CD4-positive, alpha-beta T cell treated with Interferon gamma for 1 hour (primary cell): ENCODE measurements around the gene FIP1L1.
A peak's percentile ranks its signal among the peaks of the same experiment; 100 is the strongest.
"Not testable (repeated sequence)": the region's sequence is repeated elsewhere in the genome, so short reads cannot be mapped to it uniquely, and the experiment has no call there.

Experiments used
- DNase-seq: peaks from one replicate; pipeline ENCODE4 v3.0.0-alpha.2; 2020

FIP1L1 gene

GRCh38 chr4:53377319-53378170 is at the start of gene FIP1L1:
Gene FIP1L1 (plus strand): TSS chr4:53377641. CDS start chr4:53377839, 198 bp downstream.
- peak; percentile 94 for DNase-seq

GRCh38 chr4:53334916-53335315 is 42.5 kb upstream of the FIP1L1 start:
- DNase-seq, result not testable (repeated sequence)

- DNase-seq, result not testable (repeated sequence)
These were observed 37.3 kb upstream of the FIP1L1 start for GRCh38 chr4:53340145-53340544.

- not testable (repeated sequence) for DNase-seq
These were observed 31.0 kb upstream of the FIP1L1 start for GRCh38 chr4:53346392-53346791.

GRCh38 chr4:53346920-53347852 is 30.3 kb upstream of the FIP1L1 start:
- no peak for DNase-seq

GRCh38 chr4:53348046-53348445 is 29.4 kb upstream of the FIP1L1 start:
- DNase-seq, result no peak

GRCh38 chr4:53349091-53349491 is 28.4 kb upstream of the FIP1L1 start:
- DNase-seq, result no peak

- DNase-seq, result no peak
These were observed 23.3 kb upstream of the FIP1L1 start for GRCh38 chr4:53354012-53354722.

GRCh38 chr4:53355930-53356521 is 21.4 kb upstream of the FIP1L1 start:
- no peak for DNase-seq

GRCh38 chr4:53361451-53361850 is 16.0 kb upstream of the FIP1L1 start:
- no peak for DNase-seq

- no peak for DNase-seq
These were observed 15.3 kb upstream of the FIP1L1 start for GRCh38 chr4:53362093-53362492.

- DNase-seq, result no peak
These were observed 12.8 kb upstream of the FIP1L1 start for GRCh38 chr4:53364624-53365023.

GRCh38 chr4:53365121-53365485 is 12.3 kb upstream of the FIP1L1 start:
- DNase-seq, result no peak

GRCh38 chr4:53365486-53366300 is 11.7 kb upstream of the FIP1L1 start, which contains the start of gene SCFD2:
Gene SCFD2 (minus strand): TSS chr4:53366061.
- DNase-seq, result peak; percentile 93

GRCh38 chr4:53366301-53366716 is 11.1 kb upstream of the FIP1L1 start:
- DNase-seq, result no peak

- no peak for DNase-seq
These were observed 9.7 kb upstream of the FIP1L1 start for GRCh38 chr4:53367721-53368120.

GRCh38 chr4:53371049-53371448 is 6.4 kb upstream of the FIP1L1 start:
- DNase-seq, result no peak

GRCh38 chr4:53371843-53372521 is 5.5 kb upstream of the FIP1L1 start:
- no peak for DNase-seq

GRCh38 chr4:53374777-53375258 is 2.6 kb upstream of the FIP1L1 start:
- DNase-seq, result no peak

- no peak for DNase-seq
These were observed 541 bp upstream of the FIP1L1 start for GRCh38 chr4:53376900-53377299.

GRCh38 chr4:53378171-53378482 is 686 bp downstream of the FIP1L1 start:
- DNase-seq, result no peak
